Sigmoid colon (tissue), 7 donors: Measurements from ENCODE around the gene HLA-DMB. TPM values are rescaled to one million over a fixed set of nuclear protein-coding genes. Genes with fewer than 3 reads are reported as not detected.

Experiments
- DNase-seq: peaks from one replicate; pipeline ENCODE4 v3.0.0-alpha.2; 2019
- H3K27ac ChIP-seq, 4 donors: fragments of 200-600 bp; sonication (generic); one replicate each; pipeline ENCODE4 v1.5.1; 2016 to 2019; ENCODE audit warnings: mild to moderate bottlenecking in 1 of 4
- H3K27me3 ChIP-seq, 3 donors: fragments of 200-600 bp; sonication (generic); one replicate each; pipeline ENCODE4 v1.5.1; 2019; ENCODE audit warnings: mild to moderate bottlenecking in 1 of 3
- H3K36me3 ChIP-seq, 4 donors: fragments of 200-600 bp; sonication (generic); one replicate each; pipeline ENCODE4 v1.5.1; 2016 to 2019
- H3K4me1 ChIP-seq, 4 donors: fragments of 200-600 bp; sonication (generic); one replicate each; pipeline ENCODE4 v1.5.1; 2017 to 2019
- H3K4me3 ChIP-seq, 4 donors: fragments of 200-600 bp; sonication (generic); one replicate each; pipeline ENCODE4 v1.5.1; 2017 to 2019; ENCODE audit warnings: mild to moderate bottlenecking in 2 of 4, moderate library complexity in 1 of 4
- H3K9me3 ChIP-seq, 4 donors: fragments of 200-600 bp in 3 of 4; sonication (generic) in 3 of 4; one replicate each; pipeline versions ENCODE4 v1.5.1 to v1.6.1; 2013 to 2019
- EP300 ChIP-seq, 4 donors: sonication (generic); formaldehyde crosslinking; IDR thresholded peaks; one replicate each; pipeline ENCODE4 v1.6.1; 2017; ENCODE audit warnings: antibody characterized with exemption in 4 of 4
- POLR2A ChIP-seq, 2 donors: fragments of 450-650 bp; IDR thresholded peaks; one replicate each; pipeline ENCODE4 v1.6.1; 2016; ENCODE audit warnings: antibody characterized with exemption in 2 of 2, mild to moderate bottlenecking in 2 of 2, moderate library complexity in 2 of 2
- POLR2AphosphoS5 ChIP-seq, 4 donors: sonication (generic); formaldehyde crosslinking; IDR thresholded peaks; one replicate each; pipeline ENCODE4 v1.6.1; 2017; ENCODE audit warnings: antibody characterized with exemption in 4 of 4
- WGBS, 2 donors: extraction: QIAGEN DNeasy Blood & Tissue Kit; methylation state at CpG; one replicate each; pipeline ENCODE4 v1.1.7; 2013; 5-methylcytosine and 5-hydroxymethylcytosine counted together
- intact Hi-C: fragments of 100-400 bp; cut with DNase I; formaldehyde crosslinking; loops from one replicate; pipeline ENCODE4 v1.15.1; 2023
- polyA plus RNA-seq, 3 donors: library from polyadenylated mRNA; stranded (reverse); fragments of 200-250 nt; gene quantifications; one replicate each; pipeline ENCODE4 v1.2.3, GENCODE V29; 2013
- total RNA-seq, 4 donors: library from RNA; depleted of rRNA; stranded (reverse); fragments of >200 nt; gene quantifications; one replicate each; pipeline ENCODE4 v1.1.0, GENCODE V29; 2016
- TF ChIP-seq, protein P1 (sequence below), 4 experiments: fragments of 450-650 bp in 3 of 4; fragments of 200-600 bp in 1 of 4; IDR thresholded peaks; one replicate each; pipeline ENCODE4 v1.5.1; 2016 to 2019; ENCODE audit warnings: antibody characterized with exemption in 4 of 4, mild to moderate bottlenecking in 3 of 4, moderate library complexity in 2 of 4
- donor health status: healthy with polysubstance abuse.
- donor health status: Bipolar disorder and iron deficiency.
- donor health status: healthy.

Gene HLA-DMB
- total and polyA plus RNA-seq, 7 donors = 10.2 to 108 (median 13.2) TPM

DNA sequence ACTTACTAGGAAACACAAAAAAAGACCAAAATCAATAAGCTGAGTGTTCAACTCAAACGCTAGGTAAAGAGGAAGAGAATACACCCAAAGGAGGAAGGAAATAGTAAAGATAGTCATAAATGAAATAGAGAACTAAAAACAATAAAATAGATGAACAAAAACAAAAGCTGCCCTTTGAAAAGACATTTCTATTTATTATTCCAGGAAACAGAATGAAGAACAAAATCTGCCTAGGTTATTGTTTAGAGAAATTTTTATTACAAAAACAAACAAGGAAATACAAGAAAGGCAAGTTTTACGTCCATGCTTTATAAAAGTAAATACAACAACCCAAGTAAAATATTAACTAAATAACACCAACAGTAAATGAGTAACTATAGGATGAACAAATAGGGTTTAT, 20.1 kb downstream of the HLA-DMB start:
- Histone ChIP-seq H3K4me1 (no peaks in the 10 kb centered on the region), H3K27ac (no peak overlapping the region), H3K36me3 (no peaks in the 10 kb centered on the region), H3K27me3 (peaks cover 0 to 16% (median 0%) of the 10 kb centered on the region in 3 donors), H3K9me3 (no peaks in the 10 kb centered on the region), H3K4me3 (no peak overlapping the region)
- WGBS, 2 donors = 15 to 20% methylated on average over 2 of the region's 2 CpGs
- intact Hi-C loops = no loop called here
- no peak for DNase-seq
- TF ChIP-seq POLR2A (IDR thresholded peaks at IDR 0.05) = no peak

- Histone ChIP-seq H3K4me3 (no peak overlapping the region), H3K36me3 (no peaks in the 10 kb centered on the region), H3K4me1 (no peaks in the 10 kb centered on the region), H3K27me3 (peaks cover 0 to 8% (median 0%) of the 10 kb centered on the region in 3 donors), H3K27ac (no peak overlapping the region), H3K9me3 (no peaks in the 10 kb centered on the region)
- TF ChIP-seq POLR2A (IDR thresholded peaks at IDR 0.05) (no peak), EP300 (IDR thresholded peaks at IDR 0.05) (no peak), POLR2AphosphoS5 (IDR thresholded peaks at IDR 0.05) (no peak)
- TF ChIP-seq, protein P1, sequence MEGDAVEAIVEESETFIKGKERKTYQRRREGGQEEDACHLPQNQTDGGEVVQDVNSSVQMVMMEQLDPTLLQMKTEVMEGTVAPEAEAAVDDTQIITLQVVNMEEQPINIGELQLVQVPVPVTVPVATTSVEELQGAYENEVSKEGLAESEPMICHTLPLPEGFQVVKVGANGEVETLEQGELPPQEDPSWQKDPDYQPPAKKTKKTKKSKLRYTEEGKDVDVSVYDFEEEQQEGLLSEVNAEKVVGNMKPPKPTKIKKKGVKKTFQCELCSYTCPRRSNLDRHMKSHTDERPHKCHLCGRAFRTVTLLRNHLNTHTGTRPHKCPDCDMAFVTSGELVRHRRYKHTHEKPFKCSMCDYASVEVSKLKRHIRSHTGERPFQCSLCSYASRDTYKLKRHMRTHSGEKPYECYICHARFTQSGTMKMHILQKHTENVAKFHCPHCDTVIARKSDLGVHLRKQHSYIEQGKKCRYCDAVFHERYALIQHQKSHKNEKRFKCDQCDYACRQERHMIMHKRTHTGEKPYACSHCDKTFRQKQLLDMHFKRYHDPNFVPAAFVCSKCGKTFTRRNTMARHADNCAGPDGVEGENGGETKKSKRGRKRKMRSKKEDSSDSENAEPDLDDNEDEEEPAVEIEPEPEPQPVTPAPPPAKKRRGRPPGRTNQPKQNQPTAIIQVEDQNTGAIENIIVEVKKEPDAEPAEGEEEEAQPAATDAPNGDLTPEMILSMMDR (IDR thresholded peaks at IDR 0.05) = no peak
- WGBS, 2 donors = 73 to 83% methylated on average over 1 of the region's 1 CpG
- DNase-seq = no peak
- intact Hi-C loops = no loop called here
These were observed 27.9 kb downstream of the HLA-DMB start for GRCh38 chr6:32912951-32913350.

GRCh38 chr6:32908897-32909296, 31.9 kb downstream of the HLA-DMB start:
- H3K27me3 ChIP-seq = peaks cover 0 to 8% (median 0%) of the 10 kb centered on the region in 3 donors
- no peak for DNase-seq
- intact Hi-C loops = no loop called here
- H3K27ac ChIP-seq = no peak overlapping the region
- TF ChIP-seq POLR2A (IDR thresholded peaks at IDR 0.05) (no peak), EP300 (IDR thresholded peaks at IDR 0.05) (no peak), POLR2AphosphoS5 (IDR thresholded peaks at IDR 0.05) (no peak)
- TF ChIP-seq, protein P1 (IDR thresholded peaks at IDR 0.05) = no peak
- H3K9me3 ChIP-seq = no peaks in the 10 kb centered on the region
- H3K36me3 ChIP-seq = no peaks in the 10 kb centered on the region
- WGBS, 2 donors = 84 to 87% methylated on average over 2 of the region's 2 CpGs
- no peaks in the 10 kb centered on the region for H3K4me1 ChIP-seq
- H3K4me3 ChIP-seq = no peak overlapping the region

DNA sequence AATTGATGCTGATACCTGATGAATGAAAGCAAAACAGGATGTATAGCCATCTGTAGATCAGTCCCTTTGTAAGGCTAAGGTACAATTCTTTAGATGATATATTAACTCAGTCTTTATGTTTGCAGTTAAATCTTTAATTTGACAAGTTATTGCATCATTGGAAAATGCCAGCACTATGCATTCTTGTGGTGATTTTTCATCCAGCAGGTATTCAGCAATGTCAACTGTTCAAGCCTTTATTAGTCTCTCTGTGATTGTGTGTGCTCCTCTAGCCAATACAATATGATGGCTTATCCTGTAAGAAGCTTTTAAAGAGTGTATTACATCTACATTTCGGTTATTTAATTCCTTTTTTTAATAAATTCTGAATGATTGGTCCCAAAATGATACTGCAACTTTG, 34.3 kb downstream of the HLA-DMB start:
- intact Hi-C loops = no loop called here

DNA sequence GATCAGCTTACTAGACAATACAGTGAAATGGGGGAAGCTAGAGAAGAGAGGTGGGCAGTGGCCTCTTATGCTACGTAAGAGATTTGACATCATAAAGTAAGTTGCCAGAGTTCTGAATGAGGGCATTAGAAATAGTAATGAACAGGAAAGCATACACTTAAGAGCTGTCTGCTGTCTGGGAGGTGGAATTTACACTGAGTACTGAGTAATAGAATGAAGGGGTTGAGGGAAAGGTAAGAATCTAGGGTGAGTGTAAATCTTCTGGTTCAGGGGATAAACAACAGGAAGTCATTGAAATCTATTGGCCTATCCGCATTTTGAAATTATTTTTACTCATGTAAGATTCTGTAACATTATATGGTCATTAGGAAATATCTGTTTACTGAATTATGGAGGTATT, 35.8 kb downstream of the HLA-DMB start:
- intact Hi-C loops = no loop called here
- H3K4me1 ChIP-seq = no peaks in the 10 kb centered on the region
- peaks cover 0 to 6% (median 3%) of the 10 kb centered on the region in 4 donors for H3K36me3 ChIP-seq
- no peaks in the 10 kb centered on the region for H3K9me3 ChIP-seq
- H3K4me3 ChIP-seq = no peak overlapping the region
- no peak overlapping the region for H3K27ac ChIP-seq
- 86 to 87% methylated on average over 2 of the region's 2 CpGs for WGBS, 2 donors
- no peak for DNase-seq
- H3K27me3 ChIP-seq = no peaks in the 10 kb centered on the region
- no peak for TF ChIP-seq EP300 (IDR thresholded peaks at IDR 0.05)
- TF ChIP-seq, protein P1 (IDR thresholded peaks at IDR 0.05) = no peak
- TF ChIP-seq POLR2AphosphoS5 (IDR thresholded peaks at IDR 0.05) = no peak

More for the DNA sequence above, 34.3 kb downstream of the HLA-DMB start:
- Histone ChIP-seq H3K4me3 (no peak overlapping the region), H3K4me1 (no peaks in the 10 kb centered on the region), H3K9me3 (no peaks in the 10 kb centered on the region), H3K27me3 (peaks cover 0 to 7% (median 0%) of the 10 kb centered on the region in 3 donors), H3K36me3 (no peaks in the 10 kb centered on the region), H3K27ac (no peak overlapping the region)
- WGBS, 2 donors = 83 to 89% methylated on average over 1 of the region's 1 CpG
- no peak for DNase-seq
- TF ChIP-seq, protein P1 (IDR thresholded peaks at IDR 0.05) = no peak
- TF ChIP-seq EP300 (IDR thresholded peaks at IDR 0.05) = no peak
- TF ChIP-seq POLR2AphosphoS5 (IDR thresholded peaks at IDR 0.05) = no peak
- TF ChIP-seq POLR2A (IDR thresholded peaks at IDR 0.05) = no peak
